T-helper 17 cell (primary cell): Measurements from ENCODE around the gene DCTN4. TPM values are rescaled to one million over a fixed set of nuclear protein-coding genes. Genes with fewer than 3 reads are reported as not detected.

Experiments
- ATAC-seq: fragments of 150-1000 bp; cut with Tn5 transposase; 2 replicates; pipeline ENCODE4 v1.10.0; 2021; ENCODE audit warnings: mild to moderate bottlenecking, moderate library complexity
- DNase-seq, 3 donors: peaks; one replicate each; pipeline versions ENCODE4 v3.0.0 to v3.0.0-alpha.2; 2020 to 2021
- H3K9me3 ChIP-seq: one replicate; pipeline ENCODE4 v1.7.0; 2013; ENCODE audit warnings: low read length, mild to moderate bottlenecking; ENCODE audit not compliant: control insufficient read depth, poor library complexity, severe bottlenecking
- H3K27ac Mint-ChIP-seq: one replicate; pipeline ENCODE4 v1.8.0; 2022; ENCODE audit warnings: mild to moderate bottlenecking, moderate library complexity, mixed read lengths
- H3K27me3 Mint-ChIP-seq: one replicate; pipeline ENCODE4 v1.8.0; 2022; ENCODE audit warnings: mixed read lengths
- H3K36me3 Mint-ChIP-seq: one replicate; pipeline ENCODE4 v1.8.0; 2022; ENCODE audit warnings: low read depth, mixed read lengths
- H3K4me1 Mint-ChIP-seq: one replicate; pipeline ENCODE4 v1.8.0; 2022; ENCODE audit warnings: mild to moderate bottlenecking, mixed read lengths
- H3K4me3 Mint-ChIP-seq: one replicate; pipeline ENCODE4 v1.8.0; 2022; ENCODE audit warnings: mild to moderate bottlenecking, moderate library complexity, mixed read lengths
- total RNA-seq, 4 donors: library from RNA in 2 of 4; stranded (reverse) in 2 of 4; gene quantifications; one replicate each; pipeline ENCODE4 v1.2.3 and lab custom pipeline; 2022 to 2026

DCTN4 gene
- total RNA-seq, 2 donors from 2014 or later = 73.5 to 88.0 TPM

GRCh38 chr5:150783422-150783928 lies 24.7 kb upstream of the DCTN4 start:
- peak overlapping the region; percentile 88 for H3K27ac Mint-ChIP-seq

GRCh38 chr5:150782850-150783249 lies 24.0 kb upstream of the DCTN4 start:
- no peak for DNase-seq
- Mint-ChIP-seq H3K36me3 (no peaks in the 10 kb centered on the region), H3K4me3 (peak overlapping the region; percentile 76), H3K27ac (peak overlapping the region; percentile 88), H3K4me1 (peaks cover 37% of the 10 kb centered on the region), H3K27me3 (no peaks in the 10 kb centered on the region)
- ATAC-seq = no peak
- no peaks in the 10 kb centered on the region for H3K9me3 ChIP-seq

More at GRCh38 chr5:150783422-150783928, 24.7 kb upstream of the DCTN4 start:
- Mint-ChIP-seq H3K4me3 (peak overlapping the region; percentile 76), H3K4me1 (peaks cover 36% of the 10 kb centered on the region), H3K36me3 (no peaks in the 10 kb centered on the region), H3K27me3 (no peaks in the 10 kb centered on the region)
- DNase-seq (peak in 2 of 3 donors; percentile 32 to 51), ATAC-seq (peak; percentile 90)
- no peaks in the 10 kb centered on the region for H3K9me3 ChIP-seq

- H3K27ac Mint-ChIP-seq = peak overlapping the region; percentile 88
- no peak overlapping the region for H3K4me3 Mint-ChIP-seq
- no peaks in the 10 kb centered on the region for H3K27me3 Mint-ChIP-seq
- no peaks in the 10 kb centered on the region for H3K9me3 ChIP-seq
- H3K4me1 Mint-ChIP-seq = peaks cover 39% of the 10 kb centered on the region
- no peak for DNase-seq
- no peaks in the 10 kb centered on the region for H3K36me3 Mint-ChIP-seq
- no peak for ATAC-seq
Observed at GRCh38 chr5:150781706-150782614, 23.1 kb upstream of the DCTN4 start.

GRCh38 chr5:150780816-150781221 lies 22.0 kb upstream of the DCTN4 start:
- ATAC-seq = no peak
- Mint-ChIP-seq H3K27me3 (no peaks in the 10 kb centered on the region), H3K4me3 (no peak overlapping the region), H3K36me3 (no peaks in the 10 kb centered on the region), H3K27ac (peak overlapping the region; percentile 88), H3K4me1 (peaks cover 39% of the 10 kb centered on the region)
- no peak for DNase-seq
- H3K9me3 ChIP-seq = no peaks in the 10 kb centered on the region

- Mint-ChIP-seq H3K4me3 (no peak overlapping the region), H3K27ac (peak overlapping the region; percentile 67), H3K27me3 (no peaks in the 10 kb centered on the region), H3K4me1 (peaks cover 39% of the 10 kb centered on the region), H3K36me3 (no peaks in the 10 kb centered on the region)
- no peaks in the 10 kb centered on the region for H3K9me3 ChIP-seq
- DNase-seq (no peak), ATAC-seq (no peak)
Observed at GRCh38 chr5:150780187-150780692, 21.4 kb upstream of the DCTN4 start.

GRCh38 chr5:150779397-150780186 lies 20.8 kb upstream of the DCTN4 start:
- Mint-ChIP-seq H3K36me3 (no peaks in the 10 kb centered on the region), H3K4me1 (peaks cover 37% of the 10 kb centered on the region), H3K4me3 (peak overlapping the region; percentile 99), H3K27ac (peak overlapping the region; percentile 67), H3K27me3 (no peaks in the 10 kb centered on the region)
- no peak for ATAC-seq
- no peak for DNase-seq
- H3K9me3 ChIP-seq = no peaks in the 10 kb centered on the region

GRCh38 chr5:150778517-150779396 lies 19.9 kb upstream of the DCTN4 start, which contains the start of gene SMIM3:
SMIM3 (plus strand) TSS chr5:150778757; CDS start chr5:150795441, 16,684 bp downstream.
- no peaks in the 10 kb centered on the region for H3K9me3 ChIP-seq
- Mint-ChIP-seq H3K36me3 (no peaks in the 10 kb centered on the region), H3K4me1 (peaks cover 34% of the 10 kb centered on the region), H3K27me3 (no peaks in the 10 kb centered on the region), H3K4me3 (peak within 1 kb of the TSS; percentile 99), H3K27ac (peak within 1 kb of the TSS; percentile 67)
- DNase-seq (peak; percentile 44 to 47 (median 47)), ATAC-seq (peak; percentile 69)

- H3K9me3 ChIP-seq = no peaks in the 10 kb centered on the region
- peak overlapping the region; percentile 99 for H3K4me3 Mint-ChIP-seq
- peak overlapping the region; percentile 67 for H3K27ac Mint-ChIP-seq
- H3K36me3 Mint-ChIP-seq = no peaks in the 10 kb centered on the region
- no peaks in the 10 kb centered on the region for H3K27me3 Mint-ChIP-seq
- ATAC-seq (no peak), DNase-seq (no peak)
- peaks cover 27% of the 10 kb centered on the region for H3K4me1 Mint-ChIP-seq
Observed at GRCh38 chr5:150778088-150778516, 19.3 kb upstream of the DCTN4 start.

- DNase-seq (no peak), ATAC-seq (no peak)
- Mint-ChIP-seq H3K4me1 (peaks cover 23% of the 10 kb centered on the region), H3K27ac (peak overlapping the region; percentile 67), H3K36me3 (no peaks in the 10 kb centered on the region), H3K4me3 (peak overlapping the region; percentile 99), H3K27me3 (no peaks in the 10 kb centered on the region)
- no peaks in the 10 kb centered on the region for H3K9me3 ChIP-seq
Observed at GRCh38 chr5:150777685-150778084, 18.9 kb upstream of the DCTN4 start.

- Mint-ChIP-seq H3K36me3 (no peaks in the 10 kb centered on the region), H3K27ac (no peak overlapping the region), H3K27me3 (no peaks in the 10 kb centered on the region), H3K4me1 (peaks cover 6% of the 10 kb centered on the region), H3K4me3 (no peak overlapping the region)
- ATAC-seq = no peak
- DNase-seq = no peak
- H3K9me3 ChIP-seq = no peaks in the 10 kb centered on the region
Observed at GRCh38 chr5:150774145-150774544, 15.3 kb upstream of the DCTN4 start.

GRCh38 chr5:150771034-150771795 lies 12.4 kb upstream of the DCTN4 start:
- Mint-ChIP-seq H3K27ac (no peak overlapping the region), H3K4me1 (no peaks in the 10 kb centered on the region), H3K4me3 (no peak overlapping the region), H3K36me3 (no peaks in the 10 kb centered on the region), H3K27me3 (no peaks in the 10 kb centered on the region)
- DNase-seq = no peak
- ATAC-seq = no peak
- no peaks in the 10 kb centered on the region for H3K9me3 ChIP-seq

GRCh38 chr5:150766251-150766650 lies 7.4 kb upstream of the DCTN4 start:
- H3K9me3 ChIP-seq = no peaks in the 10 kb centered on the region
- no peaks in the 10 kb centered on the region for H3K4me1 Mint-ChIP-seq
- ATAC-seq = no peak
- no peak overlapping the region for H3K4me3 Mint-ChIP-seq
- peaks cover 10% of the 10 kb centered on the region for H3K27me3 Mint-ChIP-seq
- no peak overlapping the region for H3K27ac Mint-ChIP-seq
- DNase-seq = no peak
- H3K36me3 Mint-ChIP-seq = no peaks in the 10 kb centered on the region
